HG03460 (cell line): ENCODE measurements around the gene IL1F10.
"Not testable (repeated sequence)": the region's sequence is repeated elsewhere in the genome, so short reads cannot be mapped to it uniquely, and the experiment has no call there.

ENCODE experiments used
- ATAC-seq: cut with Tn5 transposase; IDR thresholded peaks from one replicate; pipeline ENCODE4 v1.9.1; 2021; ENCODE audit not compliant: unreplicated experiment

The IL1F10 gene

DNA sequence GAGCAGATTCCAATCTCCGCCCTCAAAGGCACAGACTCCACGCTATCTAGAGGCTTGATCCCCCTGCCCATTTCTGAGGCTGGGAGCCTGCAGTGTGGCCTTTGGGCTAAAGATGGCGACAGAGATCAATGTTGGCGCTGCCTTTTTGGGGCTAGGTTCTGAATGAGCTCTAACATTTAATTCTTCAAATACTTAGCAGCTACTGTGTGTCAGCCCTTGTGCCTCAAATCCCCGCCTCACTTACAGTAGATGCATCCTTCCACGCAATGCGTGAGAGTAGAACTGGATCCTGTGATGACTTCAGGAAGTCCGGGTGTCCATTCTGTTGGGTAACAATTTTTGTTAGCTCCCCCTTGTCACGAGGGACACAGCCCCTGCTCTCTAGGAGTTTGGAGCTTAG is 12.4 kb downstream of the IL1F10 start:
- peak; percentile 54 for ATAC-seq

DNA sequence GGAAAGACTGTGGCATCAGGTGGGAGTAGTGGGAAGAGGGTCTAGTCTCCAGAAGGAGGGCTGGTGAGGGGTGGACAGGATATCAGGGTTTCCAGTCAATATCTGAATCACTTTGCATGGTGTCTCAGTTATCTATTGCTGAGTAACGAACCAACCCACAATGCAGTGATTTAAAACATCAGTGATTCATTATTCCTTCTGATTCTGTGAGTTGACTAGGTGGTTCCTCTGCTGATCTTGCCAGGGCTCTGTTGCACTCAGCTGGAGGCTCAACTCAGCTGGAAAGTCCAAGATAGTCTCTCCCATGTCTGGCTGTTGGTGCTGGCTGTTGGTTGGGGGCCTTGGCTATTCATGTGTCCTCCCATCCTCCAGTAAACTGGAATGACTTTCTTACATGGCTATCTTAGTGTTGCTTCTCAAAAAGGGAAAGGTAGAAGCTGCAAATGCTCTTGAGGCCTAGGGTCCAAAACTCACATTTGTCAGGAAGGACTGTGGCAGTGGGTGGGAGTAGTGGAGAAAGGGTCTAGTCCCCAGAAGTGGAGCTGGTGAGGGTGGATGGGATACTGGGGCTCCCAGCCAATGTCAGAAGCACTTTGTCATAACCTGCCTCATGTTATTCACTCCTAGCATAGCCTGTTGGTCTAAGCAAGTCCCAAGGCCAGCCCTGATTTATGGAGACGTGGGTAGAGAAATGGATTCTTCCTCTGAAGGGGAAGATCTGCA is 13.9 kb downstream of the IL1F10 start:
- no peak for ATAC-seq

DNA sequence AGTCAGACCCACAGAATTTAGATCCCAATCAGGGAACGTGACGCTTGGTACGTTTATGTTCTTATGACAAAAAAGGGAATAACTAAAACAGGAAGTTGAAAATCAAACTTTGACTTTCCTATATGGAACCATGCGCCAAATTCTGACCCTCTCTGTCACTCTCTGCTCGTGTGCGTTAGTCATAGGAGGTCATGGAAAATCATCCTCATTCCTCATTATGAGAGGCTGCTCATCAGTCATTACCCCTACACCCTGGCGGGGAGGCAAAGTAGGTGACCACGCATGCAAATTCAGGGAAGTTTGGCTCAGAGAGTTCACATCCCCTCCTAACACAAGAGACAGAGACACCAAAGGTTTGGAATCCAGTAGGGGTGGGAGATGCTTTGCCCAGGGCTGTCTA is 15.5 kb downstream of the IL1F10 start:
- ATAC-seq, result no peak

DNA sequence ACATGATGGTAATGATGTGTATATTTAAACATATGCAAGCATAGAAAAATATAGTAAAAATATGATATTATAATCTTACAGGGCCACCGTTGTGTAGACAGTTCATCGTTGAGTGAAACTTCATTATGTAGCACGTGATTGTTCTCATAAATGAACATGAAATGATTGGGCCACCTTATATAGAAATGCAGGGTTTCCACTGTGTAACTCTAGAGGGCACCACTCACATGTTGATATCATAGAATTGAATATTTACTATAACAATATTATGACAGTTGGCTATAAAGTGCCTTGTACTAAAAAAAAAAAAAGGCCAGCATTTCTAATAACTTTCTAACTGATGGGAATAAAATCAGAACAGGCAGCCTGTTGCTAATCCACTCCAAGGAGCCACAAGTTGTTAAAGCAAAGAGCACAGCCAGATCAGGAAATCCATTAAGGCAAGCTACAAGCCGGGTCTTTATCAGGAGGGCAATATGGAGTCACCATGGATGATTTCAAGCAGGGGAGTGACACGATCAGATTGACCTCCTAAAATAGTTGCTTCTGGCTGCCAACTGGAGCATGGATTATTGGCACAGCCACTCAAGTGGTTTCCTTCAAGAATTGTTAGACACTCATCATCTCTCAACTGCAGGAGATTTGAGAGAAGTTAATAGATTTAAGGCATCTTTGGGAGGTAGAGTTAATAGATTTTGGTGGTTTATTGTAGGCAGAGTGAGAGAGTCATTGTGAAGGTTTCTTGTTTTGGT is 16.7 kb downstream of the IL1F10 start:
- no peak for ATAC-seq

DNA sequence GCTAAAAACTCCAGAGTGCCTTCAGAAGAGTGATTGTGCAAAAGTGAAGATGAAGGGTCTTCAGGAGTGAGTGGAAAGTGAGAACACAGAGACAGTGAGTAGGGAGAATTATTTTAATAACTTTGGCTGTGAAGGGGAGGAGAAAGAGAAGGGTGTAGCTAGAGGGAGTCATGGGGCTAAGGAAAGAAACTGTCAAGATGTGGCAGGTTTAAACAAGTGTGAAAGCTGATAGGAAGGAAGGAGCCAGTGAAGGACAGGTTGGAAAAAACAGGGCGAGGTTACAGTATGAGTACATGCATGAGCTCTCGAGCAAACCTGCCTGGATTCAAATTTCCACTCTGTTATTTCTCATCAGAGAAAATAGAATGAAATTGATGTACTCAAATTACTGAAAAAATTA is 17.8 kb downstream of the IL1F10 start:
- ATAC-seq, result no peak

DNA sequence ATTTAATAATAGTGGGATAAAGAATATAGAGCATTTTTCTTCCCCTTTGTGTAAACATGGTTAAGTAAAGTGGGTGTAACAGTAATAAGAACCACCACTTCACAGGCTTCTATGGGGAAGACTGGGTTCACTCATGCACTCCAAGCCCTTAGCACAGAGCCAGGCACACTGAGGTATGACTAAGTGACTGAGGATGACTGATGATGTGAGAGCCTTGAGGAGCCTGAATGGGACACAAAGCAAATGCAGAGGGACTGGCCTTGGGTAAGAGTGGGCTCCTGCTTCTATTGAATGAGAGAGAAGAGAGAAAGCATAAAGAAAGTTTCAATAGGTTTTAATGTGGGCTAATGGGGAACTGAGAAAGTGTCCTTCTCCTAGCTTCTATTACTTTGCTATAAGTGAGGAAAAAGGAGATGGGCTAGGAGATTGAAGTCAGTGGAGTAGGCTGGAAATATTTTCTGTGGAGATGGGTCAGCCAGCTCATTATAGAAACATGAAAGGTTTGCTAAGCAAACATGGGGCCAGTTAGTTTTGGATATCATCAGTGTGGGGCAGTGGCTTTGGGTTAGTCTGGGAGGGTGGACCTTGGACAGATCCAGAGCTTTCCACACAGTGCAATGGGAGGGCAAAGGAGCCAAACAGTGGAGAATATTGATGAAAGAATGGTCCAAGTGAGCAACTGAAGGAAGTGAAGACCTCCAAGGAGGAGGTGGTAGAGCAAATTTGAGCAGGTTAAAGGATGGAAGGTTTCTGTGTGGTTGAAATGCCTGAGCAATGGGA is 20.6 kb downstream of the IL1F10 start:
- ATAC-seq, result no peak

DNA sequence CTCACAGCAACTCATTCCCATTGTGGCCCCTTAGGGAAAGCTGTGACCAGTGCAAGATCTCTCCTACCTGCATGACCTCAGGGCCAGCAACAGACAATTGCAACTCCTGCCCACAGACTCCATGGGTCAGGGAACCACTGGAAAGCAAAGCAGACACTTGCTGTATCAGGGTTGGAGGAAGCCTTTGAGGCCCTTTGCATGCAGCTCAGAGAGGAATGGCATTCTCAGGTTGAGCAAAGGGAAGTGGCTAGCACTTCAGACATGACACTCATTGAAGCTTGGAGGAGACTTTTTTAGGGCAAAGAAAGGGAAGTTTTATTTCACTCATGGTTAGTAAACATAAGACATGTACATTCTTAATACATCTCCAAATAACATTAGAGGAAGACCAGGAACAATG is 22.1 kb downstream of the IL1F10 start:
- ATAC-seq, result no peak

DNA sequence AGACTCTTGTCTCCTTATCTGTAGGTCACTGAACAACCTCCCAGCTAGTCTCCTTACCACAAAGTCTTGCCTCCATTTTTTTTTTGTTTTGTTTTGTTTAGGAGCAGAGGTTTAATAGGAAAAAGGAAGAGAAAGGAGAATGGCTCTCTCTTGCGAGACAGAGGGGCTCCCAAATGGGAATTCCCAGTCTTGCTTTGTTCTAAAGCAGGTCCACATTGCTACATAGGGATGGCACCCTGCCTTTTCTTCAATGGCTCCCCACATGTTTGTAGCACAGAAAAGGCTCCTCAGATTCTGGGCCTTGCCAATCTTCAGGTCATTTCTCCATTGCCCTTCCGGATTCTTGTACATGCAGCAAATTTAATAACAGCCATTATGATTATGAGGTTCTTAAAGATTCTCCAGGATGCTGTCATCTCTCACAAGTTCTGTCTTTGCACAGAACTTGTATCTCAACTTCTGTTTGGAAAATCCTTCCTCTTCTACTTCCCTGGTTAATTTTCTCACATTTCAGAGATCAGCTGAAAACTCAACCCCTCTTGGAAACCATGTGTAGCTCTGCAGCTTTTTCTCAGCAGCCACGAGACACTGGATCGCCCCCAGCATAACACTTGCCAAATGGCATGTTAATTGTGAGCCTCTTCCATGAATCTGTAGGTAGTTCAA is 23.6 kb downstream of the IL1F10 start:
- no peak for ATAC-seq

DNA sequence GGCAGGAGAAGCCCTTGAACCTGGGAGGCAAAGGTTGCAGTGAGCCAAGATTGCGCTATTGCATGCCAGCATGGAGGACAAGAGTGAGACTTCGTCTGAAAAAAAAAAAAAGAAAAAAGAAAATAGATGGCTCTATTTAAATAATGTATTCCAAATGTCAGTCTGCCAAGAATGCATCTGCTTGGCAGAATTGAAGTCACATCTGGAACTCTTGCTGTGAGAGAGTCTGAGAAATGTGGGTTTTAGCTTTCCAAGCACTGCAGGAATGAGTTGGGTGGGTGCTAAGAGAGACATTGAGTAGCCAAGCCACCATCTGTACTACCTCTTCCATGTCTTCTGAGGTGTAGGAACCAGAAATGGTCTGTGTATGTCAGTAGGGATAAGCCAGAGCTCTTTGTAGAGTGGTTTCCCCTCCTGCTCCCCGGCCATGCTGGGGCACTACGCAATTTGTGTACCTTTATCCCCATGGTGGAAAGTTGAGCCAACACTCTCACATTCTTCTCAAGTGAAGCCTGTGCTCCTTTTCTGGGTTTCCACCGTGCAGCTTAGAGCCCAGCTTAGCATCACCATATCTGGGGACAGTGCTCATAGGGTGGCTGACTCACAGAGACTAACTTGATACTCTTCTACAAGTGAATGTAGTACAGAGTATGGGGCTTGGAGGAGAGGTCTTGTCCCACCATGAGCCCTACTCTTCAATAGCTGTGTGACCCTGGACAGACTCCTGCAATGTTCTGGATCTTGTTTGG is 25.3 kb downstream of the IL1F10 start:
- ATAC-seq, result no peak

DNA sequence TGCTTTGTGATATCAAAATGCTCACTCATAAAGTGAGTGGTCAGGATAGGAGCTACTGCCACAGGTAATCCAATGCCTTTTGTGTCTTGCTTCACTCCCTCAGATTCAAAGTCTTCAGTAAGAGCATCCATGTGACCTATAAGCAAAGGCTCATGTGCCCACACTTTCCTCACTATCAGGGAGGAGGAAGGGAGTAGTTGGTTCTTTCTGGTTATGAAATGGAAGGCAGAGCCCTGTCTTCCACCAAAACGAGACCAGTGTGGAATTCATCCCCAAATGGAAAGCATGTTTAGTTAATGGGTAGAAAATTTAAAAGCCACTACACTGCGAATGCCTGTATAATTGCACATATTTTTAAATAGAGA is 25.8 kb downstream of the IL1F10 start:
- no peak for ATAC-seq

DNA sequence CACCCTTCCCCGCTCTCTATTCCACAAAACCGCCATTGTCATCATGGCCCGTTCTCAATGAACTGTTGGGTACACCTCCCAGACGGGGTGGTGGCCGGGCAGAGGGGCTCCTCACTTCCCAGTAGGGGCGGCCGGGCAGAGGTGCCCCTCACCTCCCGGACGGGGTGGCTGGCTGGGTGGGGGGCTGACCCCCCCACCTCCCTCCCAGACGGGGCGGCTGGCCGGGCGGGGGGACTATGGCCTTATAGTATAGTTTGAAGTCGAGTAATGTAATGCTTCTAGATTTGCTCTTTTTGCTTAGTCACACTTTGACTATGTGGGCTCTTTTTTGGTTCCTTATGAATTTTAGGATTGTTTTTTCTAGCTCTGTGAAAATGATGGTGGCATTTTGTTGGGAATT is 28.5 kb downstream of the IL1F10 start:
- ATAC-seq, result not testable (repeated sequence)

DNA sequence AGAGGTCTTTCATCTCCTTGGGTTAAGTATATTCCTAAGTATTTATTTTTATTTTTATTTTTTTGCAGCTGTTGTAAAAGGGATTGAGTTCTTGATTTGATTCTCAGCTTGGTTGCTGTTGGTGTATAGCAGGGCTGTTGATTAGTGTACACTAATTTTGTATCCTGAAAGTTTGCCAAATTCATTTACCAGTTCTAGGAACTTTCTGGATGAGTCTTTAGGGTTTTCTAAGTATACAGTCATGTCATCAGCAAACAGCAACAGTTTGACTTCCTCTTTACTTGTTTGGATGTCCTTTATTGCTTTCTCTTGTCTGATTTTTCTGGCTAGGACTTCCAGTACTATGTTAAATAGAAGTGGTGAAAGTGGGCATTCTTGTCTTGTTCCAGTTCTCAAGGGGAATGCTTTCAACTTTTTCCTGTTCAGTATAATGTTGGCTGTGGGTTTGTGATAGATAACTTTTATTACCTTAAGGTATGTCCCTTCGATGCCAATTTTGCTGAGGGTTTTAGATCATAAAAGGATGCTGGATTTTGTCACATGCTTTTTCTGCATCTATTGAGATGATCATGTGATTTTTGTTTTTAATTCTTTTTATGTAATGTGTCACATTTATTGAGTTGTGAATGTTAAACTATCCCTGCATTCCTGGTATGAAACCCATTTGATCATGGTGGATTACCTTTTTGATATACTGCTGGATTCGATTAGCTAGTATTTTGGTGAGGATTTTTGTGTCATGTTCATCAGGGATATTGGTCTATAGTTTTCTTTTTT is 29.3 kb downstream of the IL1F10 start:
- ATAC-seq, result not testable (repeated sequence)

DNA sequence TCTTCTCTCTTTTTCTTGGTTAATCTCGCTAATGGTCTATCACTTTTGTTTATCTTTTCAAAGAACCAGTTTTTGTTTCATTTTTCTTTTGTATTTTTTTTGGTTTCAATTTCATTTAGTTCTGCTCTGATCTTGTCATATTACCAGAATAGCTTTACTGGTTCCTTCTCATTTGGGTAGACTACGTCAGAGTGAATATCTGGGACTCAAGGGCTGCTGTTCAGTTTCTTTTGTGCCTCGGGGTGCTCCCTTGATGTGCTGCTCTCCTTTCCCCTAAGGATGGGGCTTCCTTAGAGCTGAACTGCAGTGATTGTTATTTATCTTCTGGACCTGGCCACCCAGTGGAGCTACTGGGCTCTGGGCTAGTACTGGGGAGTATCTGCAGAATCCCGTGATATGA is 30.3 kb downstream of the IL1F10 start:
- ATAC-seq, result no peak

DNA sequence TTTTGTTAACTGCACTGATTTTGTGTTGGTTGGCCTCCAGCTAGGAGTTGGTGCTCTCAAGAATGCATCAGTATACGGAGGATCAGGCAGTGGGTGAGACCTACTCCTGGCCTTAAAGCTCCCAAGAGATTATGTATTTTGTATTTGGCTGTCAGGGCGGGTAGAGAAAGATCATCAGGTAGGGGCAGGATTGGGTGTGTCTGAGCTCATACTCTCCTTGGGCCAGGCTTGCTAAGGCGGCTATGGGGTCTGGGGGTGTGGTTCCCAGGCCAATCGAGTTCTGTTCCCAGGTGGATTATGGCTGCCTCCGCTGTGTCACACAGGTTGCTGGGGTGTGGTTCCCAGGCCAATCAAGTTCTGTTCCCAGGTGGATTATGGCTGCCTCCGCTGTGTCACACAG is 30.8 kb downstream of the IL1F10 start:
- ATAC-seq, result no peak

DNA sequence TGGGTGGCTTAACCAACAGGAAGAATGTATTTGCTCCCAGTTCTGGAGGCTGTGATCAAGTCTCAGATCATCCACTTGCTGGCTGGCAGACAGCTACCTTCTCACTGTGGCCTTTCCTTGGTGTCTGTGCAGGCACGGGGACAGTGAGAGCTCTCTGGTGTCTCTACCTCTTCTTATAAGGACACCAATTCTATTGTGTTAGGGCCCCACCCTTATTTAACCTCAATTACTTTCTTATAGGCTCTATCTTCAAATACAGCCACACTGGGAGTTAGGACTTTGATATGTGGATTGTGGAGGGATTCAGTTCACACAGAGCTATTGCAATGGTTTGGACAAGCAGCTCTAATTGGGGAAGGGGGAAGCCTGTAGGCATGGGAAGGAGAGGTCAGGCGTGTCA is 34.4 kb downstream of the IL1F10 start:
- no peak for ATAC-seq

DNA sequence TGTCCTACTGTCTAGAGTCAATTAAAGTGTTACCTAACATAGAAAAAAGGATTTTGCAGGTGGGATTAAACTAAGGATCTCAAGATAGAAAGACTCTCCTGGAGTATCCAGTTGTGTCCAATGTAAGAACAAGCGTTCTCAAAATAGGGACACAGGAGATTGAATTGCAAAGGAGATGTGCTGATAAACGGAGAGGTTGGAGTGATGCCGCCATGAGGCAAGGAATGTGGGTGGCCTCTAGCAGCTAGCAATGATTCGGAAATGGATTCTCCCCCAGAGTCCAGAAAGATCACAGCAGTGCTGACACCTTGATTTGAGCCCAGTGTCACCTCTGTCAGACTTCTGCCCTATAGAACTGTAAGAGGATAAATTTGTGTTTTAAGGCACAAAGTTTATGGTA is 35.5 kb downstream of the IL1F10 start:
- ATAC-seq, result no peak

DNA sequence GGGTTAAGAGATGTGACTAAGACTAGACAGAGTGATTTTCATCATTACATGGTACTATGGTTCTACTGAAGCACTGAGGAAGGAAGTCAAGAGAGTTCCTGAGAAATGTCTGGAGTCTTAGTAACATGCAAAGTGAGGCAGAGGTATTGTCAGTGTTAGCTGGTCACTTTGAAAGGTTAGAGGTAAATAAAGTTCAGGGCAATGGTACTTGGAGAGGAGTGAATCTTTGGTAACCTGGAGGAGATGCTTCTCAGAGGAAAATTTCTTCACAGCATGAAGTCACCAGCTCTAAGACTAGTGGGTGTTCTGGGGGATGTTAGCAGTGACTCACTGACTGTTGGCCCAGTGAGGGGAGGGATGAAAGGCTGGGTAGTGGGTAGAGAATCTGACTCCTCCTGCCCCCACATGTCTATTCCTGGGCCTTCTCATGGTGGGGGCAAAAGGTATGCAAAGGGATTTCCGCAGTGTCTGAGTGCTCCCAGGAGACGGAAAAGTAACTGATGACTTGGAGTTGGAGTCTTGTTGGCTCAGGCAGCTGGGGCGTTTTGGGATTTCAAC is 36.4 kb downstream of the IL1F10 start:
- no peak for ATAC-seq

DNA sequence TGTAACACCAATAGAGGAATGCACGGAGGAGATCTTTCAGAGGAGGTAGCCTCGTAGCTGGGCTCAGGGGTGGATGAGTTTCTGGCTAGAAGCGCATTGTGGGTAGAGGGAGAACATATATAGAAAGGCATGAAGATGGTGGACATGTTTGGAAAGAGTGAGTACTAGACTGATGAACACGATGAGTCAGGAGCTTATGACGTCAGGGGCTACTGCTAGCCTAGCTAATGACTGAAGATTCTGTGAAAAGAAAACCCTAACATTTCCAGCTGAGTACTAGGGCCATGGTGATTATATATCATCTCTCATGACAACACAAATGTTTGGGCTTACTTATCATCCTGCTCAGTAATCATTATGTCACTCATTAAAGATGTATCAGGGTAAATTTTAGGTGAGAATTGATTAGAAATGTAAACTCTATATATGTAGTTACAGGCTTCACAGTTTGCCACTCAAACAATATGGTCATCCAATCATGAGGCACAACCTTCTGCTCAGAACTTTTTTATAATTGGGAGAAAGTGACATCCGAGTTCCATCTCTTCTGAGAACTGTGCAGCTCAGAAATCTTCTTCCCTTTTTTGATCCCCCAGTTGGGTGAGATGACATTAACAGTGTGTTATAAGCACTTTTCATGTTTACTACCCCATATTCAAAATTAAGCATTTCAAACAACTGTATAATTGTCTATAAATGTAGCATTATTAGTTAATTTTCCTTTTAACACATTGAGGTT is 37.4 kb downstream of the IL1F10 start:
- ATAC-seq, result no peak

DNA sequence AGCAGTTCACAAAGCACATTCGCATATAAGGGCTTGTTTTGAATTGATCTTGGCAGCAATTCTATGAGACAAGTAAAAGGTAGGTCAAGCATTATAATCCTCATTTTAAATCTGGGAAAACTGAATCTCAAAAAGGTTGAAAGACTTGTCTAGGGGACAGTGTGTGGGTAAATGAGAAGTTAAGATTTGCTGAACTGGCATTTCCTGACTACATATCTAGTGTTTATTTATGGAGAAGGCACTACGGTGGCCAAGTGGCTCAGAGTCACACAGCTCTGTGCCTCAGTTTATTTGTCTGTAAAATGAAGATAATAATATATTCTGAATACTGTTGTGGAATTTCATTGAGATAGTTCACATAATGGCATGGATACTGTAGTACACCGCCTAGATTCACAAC is 43.4 kb downstream of the IL1F10 start:
- no peak for ATAC-seq
